Lower lobe of right lung (tissue), 2 donors: ENCODE measurements around the gene THOC7. TPM values are rescaled to one million over a fixed set of nuclear protein-coding genes. Genes with fewer than 3 reads are reported as not detected.
A peak's percentile ranks its signal among the peaks of the same experiment; 100 is the strongest.

Experiments
- ATAC-seq, 2 donors: fragments of 200-7000 bp; cut with Tn5 transposase; one replicate each; pipeline ENCODE4 v1.9.1; 2020 to 2022; ENCODE audit warnings: mild to moderate bottlenecking in 2 of 2, moderate library complexity in 2 of 2
- DNase-seq: peaks from one replicate; pipeline ENCODE4 v3.0.0-alpha.2; 2020
- H3K27ac ChIP-seq: fragments of 200-600 bp; one replicate; pipeline ENCODE4 v1.8.0; 2022
- H3K27me3 ChIP-seq: fragments of 200-600 bp; one replicate; pipeline ENCODE4 v1.8.0; 2022; ENCODE audit warnings: low read depth
- H3K36me3 ChIP-seq: fragments of 200-600 bp; one replicate; pipeline ENCODE4 v1.8.0; 2022; ENCODE audit warnings: mild to moderate bottlenecking
- H3K4me1 ChIP-seq: fragments of 200-600 bp; one replicate; pipeline ENCODE4 v1.8.0; 2022
- H3K4me3 ChIP-seq: fragments of 200-600 bp; one replicate; pipeline ENCODE4 v1.8.0; 2022; ENCODE audit warnings: mild to moderate bottlenecking
- H3K9me3 ChIP-seq: fragments of 200-600 bp; one replicate; pipeline ENCODE4 v1.8.0; 2022
- CTCF ChIP-seq: fragments of 200-600 bp; IDR thresholded peaks from one replicate; pipeline ENCODE4 v1.8.0; 2022; ENCODE audit warnings: antibody characterized with exemption, mild to moderate bottlenecking
- intact Hi-C: fragments of 100-400 bp; cut with DNase I; formaldehyde crosslinking; loops from one replicate; pipeline ENCODE4 v1.11.0; 2022
- total RNA-seq: library from RNA; stranded (reverse); fragmentation: NEBNext Ultra II Directional; extraction: Animal tissue kit (Norgen Biotek cat#: 25700); gene quantifications from one replicate; pipeline ENCODE4 v1.2.1, GENCODE V29; 2021
- donor health status: DM: no; HTN: yes; CAD: no; lungs with severe emphysema.

THOC7 gene
- total RNA-seq, 1 donor from 2014 or later, result 47.2 TPM

GRCh38 chr3:63795438-63795837, 68.2 kb downstream of the THOC7 start:
- Histone ChIP-seq H3K4me3 (no peak overlapping the region), H3K36me3 (no peaks in the 10 kb centered on the region), H3K9me3 (no peaks in the 10 kb centered on the region), H3K4me1 (no peaks in the 10 kb centered on the region), H3K27me3 (no peaks in the 10 kb centered on the region), H3K27ac (no peak overlapping the region)
- no peak for ATAC-seq
- no peak for DNase-seq
- intact Hi-C loops, result no loop called here
- TF ChIP-seq CTCF, result no peak

- Histone ChIP-seq H3K4me3 (no peak overlapping the region), H3K4me1 (no peaks in the 10 kb centered on the region), H3K27ac (no peak overlapping the region), H3K9me3 (no peaks in the 10 kb centered on the region), H3K27me3 (no peaks in the 10 kb centered on the region), H3K36me3 (no peaks in the 10 kb centered on the region)
- DNase-seq (no peak), ATAC-seq (no peak)
- TF ChIP-seq CTCF, result peak; percentile 27
- intact Hi-C loops, result no loop called here
Observed at GRCh38 chr3:63791974-63792373, 71.6 kb downstream of the THOC7 start.

Other genes starting within 250 kb of the THOC7 start
- gene SNTN, start 211.1 kb downstream of the THOC7 start, total RNA-seq, result 12.8 TPM
- gene C3orf49, start 44.5 kb downstream of the THOC7 start, total RNA-seq, result not detected
- gene ATXN7, start 62 bp upstream of the THOC7 start, total RNA-seq, result 37.3 TPM
- gene SCAANT1, start 48.6 kb upstream of the THOC7 start, total RNA-seq, result not detected
- 51.1 TPM for gene PSMD6, start 159.7 kb upstream of the THOC7 start, total RNA-seq